ENCODE measurements around the gene MBD3L5.
"Not testable (repeated sequence)": the region's sequence is repeated elsewhere in the genome, so short reads cannot be mapped to it uniquely, and the experiment has no call there.

Gene MBD3L5

GRCh38 chr19:7059977-7060376, 29.6 kb downstream of the MBD3L5 start:
- DNase-seq (ENCODE audit: low spot score); H3K27ac Mint-ChIP-seq; H3K4me3 Mint-ChIP-seq; H3K9me3 Mint-ChIP-seq; H3K36me3 Mint-ChIP-seq (ENCODE audit: low read depth); H3K4me1 Mint-ChIP-seq (ENCODE audit: low read depth); H3K27me3 Mint-ChIP-seq (ENCODE audit: low read depth): not testable (repeated sequence)

GRCh38 chr19:7063339-7063738, 33.0 kb downstream of the MBD3L5 start:
- Mint-ChIP-seq H3K4me3 (no peak overlapping the region), H3K27me3 (ENCODE audit: low read depth) (no peaks in the 10 kb centered on the region), H3K9me3 (no peaks in the 10 kb centered on the region), H3K36me3 (ENCODE audit: low read depth) (no peaks in the 10 kb centered on the region), H3K4me1 (ENCODE audit: low read depth) (no peaks in the 10 kb centered on the region), H3K27ac (no peak overlapping the region)
- no peak for DNase-seq (ENCODE audit: low spot score)

- H3K27me3 Mint-ChIP-seq (ENCODE audit: low read depth), result no peaks in the 10 kb centered on the region
- H3K27ac Mint-ChIP-seq, result no peak overlapping the region
- no peaks in the 10 kb centered on the region for H3K9me3 Mint-ChIP-seq
- no peak overlapping the region for H3K4me3 Mint-ChIP-seq
- H3K4me1 Mint-ChIP-seq (ENCODE audit: low read depth), result peaks cover 2% of the 10 kb centered on the region
- H3K36me3 Mint-ChIP-seq (ENCODE audit: low read depth), result peaks cover 1% of the 10 kb centered on the region
- DNase-seq (ENCODE audit: low spot score), result no peak
Measured at GRCh38 chr19:7063764-7064418, 33.5 kb downstream of the MBD3L5 start.

GRCh38 chr19:7067122-7067521, 36.7 kb downstream of the MBD3L5 start:
- not testable (repeated sequence) for H3K4me1 Mint-ChIP-seq (ENCODE audit: low read depth); DNase-seq (ENCODE audit: low spot score); H3K27ac Mint-ChIP-seq; H3K4me3 Mint-ChIP-seq; H3K27me3 Mint-ChIP-seq (ENCODE audit: low read depth); H3K9me3 Mint-ChIP-seq
- peaks cover 23% of the 10 kb centered on the region for H3K36me3 Mint-ChIP-seq (ENCODE audit: low read depth)

GRCh38 chr19:7067716-7068115, 37.3 kb downstream of the MBD3L5 start:
- Mint-ChIP-seq H3K36me3 (ENCODE audit: low read depth) (peaks cover 29% of the 10 kb centered on the region), H3K27ac (no peak overlapping the region), H3K27me3 (ENCODE audit: low read depth) (no peaks in the 10 kb centered on the region), H3K9me3 (peaks cover 5% of the 10 kb centered on the region), H3K4me3 (no peak overlapping the region), H3K4me1 (ENCODE audit: low read depth) (peaks cover 7% of the 10 kb centered on the region)
- DNase-seq (ENCODE audit: low spot score), result no peak

- Mint-ChIP-seq H3K4me1 (ENCODE audit: low read depth) (peaks cover 7% of the 10 kb centered on the region), H3K36me3 (ENCODE audit: low read depth) (peaks cover 35% of the 10 kb centered on the region), H3K4me3 (peak overlapping the region; percentile 95), H3K9me3 (peaks cover 6% of the 10 kb centered on the region), H3K27me3 (ENCODE audit: low read depth) (no peaks in the 10 kb centered on the region), H3K27ac (peak overlapping the region; percentile 79)
- DNase-seq (ENCODE audit: low spot score), result no peak
Measured at GRCh38 chr19:7068599-7068998, 38.2 kb downstream of the MBD3L5 start.

- H3K27ac Mint-ChIP-seq, result peak within 1 kb of the TSS; percentile 79
- H3K9me3 Mint-ChIP-seq, result peaks cover 7% of the 10 kb centered on the region
- peaks cover 42% of the 10 kb centered on the region for H3K36me3 Mint-ChIP-seq (ENCODE audit: low read depth)
- DNase-seq (ENCODE audit: low spot score), result peak; percentile 95
- H3K27me3 Mint-ChIP-seq (ENCODE audit: low read depth), result no peaks in the 10 kb centered on the region
- H3K4me3 Mint-ChIP-seq, result peak within 1 kb of the TSS; percentile 95
- peaks cover 7% of the 10 kb centered on the region for H3K4me1 Mint-ChIP-seq (ENCODE audit: low read depth)
Measured at GRCh38 chr19:7069042-7069903, 38.9 kb downstream of the MBD3L5 start, which contains the start of gene ZNF557. Gene ZNF557 (plus strand): TSS chr19:7069703. CDS start chr19:7075075, 5,372 bp downstream.

GRCh38 chr19:7069904-7070226, 39.5 kb downstream of the MBD3L5 start:
- Mint-ChIP-seq H3K27ac (peak overlapping the region; percentile 79), H3K36me3 (ENCODE audit: low read depth) (peaks cover 46% of the 10 kb centered on the region), H3K4me3 (peak overlapping the region; percentile 95), H3K9me3 (peaks cover 9% of the 10 kb centered on the region), H3K4me1 (ENCODE audit: low read depth) (peaks cover 7% of the 10 kb centered on the region), H3K27me3 (ENCODE audit: low read depth) (no peaks in the 10 kb centered on the region)
- no peak for DNase-seq (ENCODE audit: low spot score)

GRCh38 chr19:7072541-7072940, 42.2 kb downstream of the MBD3L5 start:
- peaks cover 72% of the 10 kb centered on the region for H3K36me3 Mint-ChIP-seq (ENCODE audit: low read depth)
- no peaks in the 10 kb centered on the region for H3K27me3 Mint-ChIP-seq (ENCODE audit: low read depth)
- no peak for DNase-seq (ENCODE audit: low spot score)
- H3K4me1 Mint-ChIP-seq (ENCODE audit: low read depth), result peaks cover 7% of the 10 kb centered on the region
- H3K9me3 Mint-ChIP-seq, result peaks cover 25% of the 10 kb centered on the region
- H3K4me3 Mint-ChIP-seq, result peak overlapping the region; percentile 65
- peak overlapping the region; percentile 2 for H3K27ac Mint-ChIP-seq

- H3K4me3 Mint-ChIP-seq, result no peak overlapping the region
- no peak overlapping the region for H3K27ac Mint-ChIP-seq
- H3K27me3 Mint-ChIP-seq (ENCODE audit: low read depth), result no peaks in the 10 kb centered on the region
- H3K9me3 Mint-ChIP-seq, result peaks cover 43% of the 10 kb centered on the region
- peaks cover 88% of the 10 kb centered on the region for H3K36me3 Mint-ChIP-seq (ENCODE audit: low read depth)
- H3K4me1 Mint-ChIP-seq (ENCODE audit: low read depth), result peaks cover 3% of the 10 kb centered on the region
- no peak for DNase-seq (ENCODE audit: low spot score)
Measured at GRCh38 chr19:7074705-7075282, 44.4 kb downstream of the MBD3L5 start.

GRCh38 chr19:7076151-7076550, 45.8 kb downstream of the MBD3L5 start:
- Mint-ChIP-seq H3K27ac (no peak overlapping the region), H3K36me3 (ENCODE audit: low read depth) (peaks cover 89% of the 10 kb centered on the region), H3K27me3 (ENCODE audit: low read depth) (no peaks in the 10 kb centered on the region), H3K4me3 (no peak overlapping the region), H3K9me3 (peaks cover 53% of the 10 kb centered on the region), H3K4me1 (ENCODE audit: low read depth) (peaks cover 3% of the 10 kb centered on the region)
- no peak for DNase-seq (ENCODE audit: low spot score)

- peaks cover 94% of the 10 kb centered on the region for H3K36me3 Mint-ChIP-seq (ENCODE audit: low read depth)
- H3K9me3 Mint-ChIP-seq, result peaks cover 58% of the 10 kb centered on the region
- H3K27me3 Mint-ChIP-seq (ENCODE audit: low read depth), result no peaks in the 10 kb centered on the region
- DNase-seq (ENCODE audit: low spot score), result no peak
- no peak overlapping the region for H3K27ac Mint-ChIP-seq
- no peak overlapping the region for H3K4me3 Mint-ChIP-seq
- H3K4me1 Mint-ChIP-seq (ENCODE audit: low read depth), result no peaks in the 10 kb centered on the region
Measured at GRCh38 chr19:7078008-7078407, 47.6 kb downstream of the MBD3L5 start.

All from T-helper 2 cell treated with Interferon-gamma antibody and Interleukin-4, amounts not matched to agents 5 μg/mL and 100 μg/mL, for 36 hours (primary cell).